ENCODE data around the gene EIF2B5.

The EIF2B5 gene

GRCh38 chr3:184133840-184134745, 1.1 kb upstream of the EIF2B5 start:
- no peak for TF ChIP-seq EZH2phosphoT487 (IDR thresholded peaks at IDR 0.05; ENCODE audit: borderline replicate concordance)
- TF ChIP-seq CTCF (conservative IDR thresholded peaks at IDR 0.05; ENCODE audit: low read length) = no peak; the same call in 1 of the 2 replicates
- H3K9me2 ChIP-seq (replicated peaks; ENCODE audit: low read depth, low read length) = no peaks in the 10 kb centered on the region
- H3K9me3 ChIP-seq (ENCODE audit: insufficient read depth, low read depth, low read length) = no peaks in the 10 kb centered on the region
- peak overlapping the region; percentile 91 for H3K4me2 ChIP-seq (ENCODE audit: low read depth, low read length, poor library complexity, severe bottlenecking)
- H3F3A ChIP-seq (ENCODE audit: low read depth) = no peaks in the 10 kb centered on the region
- H3K36me3 ChIP-seq (ENCODE audit: insufficient read depth, low read length) = no peaks in the 10 kb centered on the region
- peak overlapping the region; percentile 94 for H3K9ac ChIP-seq (ENCODE audit: low read depth, low read length, poor library complexity, severe bottlenecking)
- peaks cover 21% of the 10 kb centered on the region for H4K20me1 ChIP-seq (ENCODE audit: insufficient read depth, low read length, poor library complexity, severe bottlenecking)
- peaks cover 27% of the 10 kb centered on the region for H3K4me1 ChIP-seq (ENCODE audit: insufficient read depth, low read length, poor library complexity, severe bottlenecking)
- peaks cover 44% of the 10 kb centered on the region for H3K79me2 ChIP-seq (ENCODE audit: insufficient read depth, low read length)
- H3K27me3 ChIP-seq (ENCODE audit: insufficient read depth, low read length, poor library complexity, severe bottlenecking) = no peaks in the 10 kb centered on the region
- peak overlapping the region; percentile 96 for H2AFZ ChIP-seq (ENCODE audit: low read length)
- peak overlapping the region; percentile 97 for H3K4me3 ChIP-seq (ENCODE audit: low read length, poor library complexity, severe bottlenecking)

DNA sequence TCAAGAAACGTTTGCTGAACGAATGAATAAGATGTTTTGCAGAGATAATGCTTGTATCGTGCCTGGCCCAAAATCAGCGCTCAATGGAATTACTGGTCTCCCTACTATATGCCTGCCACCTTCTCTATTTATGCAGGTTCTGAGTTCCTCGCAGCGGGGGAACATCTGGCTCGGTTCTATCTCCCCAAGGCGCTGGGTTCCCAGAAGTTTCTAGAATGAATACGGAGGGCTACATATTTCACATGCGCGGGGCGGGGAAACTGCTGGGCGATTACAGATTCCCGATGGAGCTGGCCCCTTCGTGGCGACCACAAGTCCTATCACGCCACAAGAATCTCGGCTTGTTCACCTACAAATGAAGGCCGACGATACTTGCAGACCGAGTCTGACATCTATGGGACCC, 411 bp upstream of the EIF2B5 start:
- H3K4me1 ChIP-seq (ENCODE audit: insufficient read depth, low read length, poor library complexity, severe bottlenecking) = peaks cover 27% of the 10 kb centered on the region
- no peaks in the 10 kb centered on the region for H3F3A ChIP-seq (ENCODE audit: low read depth)
- TF ChIP-seq CTCF (conservative IDR thresholded peaks at IDR 0.05; ENCODE audit: low read length) (no peak), EZH2phosphoT487 (IDR thresholded peaks at IDR 0.05; ENCODE audit: borderline replicate concordance) (no peak)
- H3K4me2 ChIP-seq (ENCODE audit: low read depth, low read length, poor library complexity, severe bottlenecking) = peak overlapping the region; percentile 91
- peaks cover 21% of the 10 kb centered on the region for H4K20me1 ChIP-seq (ENCODE audit: insufficient read depth, low read length, poor library complexity, severe bottlenecking)
- H3K36me3 ChIP-seq (ENCODE audit: insufficient read depth, low read length) = no peaks in the 10 kb centered on the region
- H3K79me2 ChIP-seq (ENCODE audit: insufficient read depth, low read length) = peaks cover 44% of the 10 kb centered on the region
- H3K27me3 ChIP-seq (ENCODE audit: insufficient read depth, low read length, poor library complexity, severe bottlenecking) = no peaks in the 10 kb centered on the region
- H3K9me2 ChIP-seq (replicated peaks; ENCODE audit: low read depth, low read length) = no peaks in the 10 kb centered on the region
- H2AFZ ChIP-seq (ENCODE audit: low read length) = peak overlapping the region; percentile 96
- peak overlapping the region; percentile 97 for H3K4me3 ChIP-seq (ENCODE audit: low read length, poor library complexity, severe bottlenecking)
- H3K9me3 ChIP-seq (ENCODE audit: insufficient read depth, low read depth, low read length) = no peaks in the 10 kb centered on the region
- peak overlapping the region; percentile 94 for H3K9ac ChIP-seq (ENCODE audit: low read depth, low read length, poor library complexity, severe bottlenecking)

DNA sequence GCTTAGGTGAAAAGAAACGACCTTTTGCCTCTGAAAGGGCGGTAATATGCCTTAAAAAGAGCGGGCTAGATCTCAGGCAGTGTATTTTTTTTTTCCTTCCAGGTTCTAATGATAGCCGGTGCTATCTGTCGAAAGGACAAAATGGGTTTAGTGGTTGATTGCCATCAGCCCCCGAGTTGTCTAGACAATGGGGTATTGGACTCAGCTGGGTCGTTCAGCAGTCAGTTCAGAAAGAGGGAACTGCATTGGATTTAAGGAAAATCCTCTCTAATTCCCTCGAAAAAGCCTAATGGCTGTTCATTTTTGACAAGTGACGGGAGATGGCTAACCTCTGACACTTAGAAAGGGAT, 728 bp downstream of the EIF2B5 start:
- H3K9me3 ChIP-seq (ENCODE audit: insufficient read depth, low read depth, low read length) = no peaks in the 10 kb centered on the region
- peaks cover 21% of the 10 kb centered on the region for H4K20me1 ChIP-seq (ENCODE audit: insufficient read depth, low read length, poor library complexity, severe bottlenecking)
- no peaks in the 10 kb centered on the region for H3K9me2 ChIP-seq (replicated peaks; ENCODE audit: low read depth, low read length)
- no peaks in the 10 kb centered on the region for H3F3A ChIP-seq (ENCODE audit: low read depth)
- H3K27me3 ChIP-seq (ENCODE audit: insufficient read depth, low read length, poor library complexity, severe bottlenecking) = no peaks in the 10 kb centered on the region
- peaks cover 44% of the 10 kb centered on the region for H3K79me2 ChIP-seq (ENCODE audit: insufficient read depth, low read length)
- H3K4me1 ChIP-seq (ENCODE audit: insufficient read depth, low read length, poor library complexity, severe bottlenecking) = peaks cover 27% of the 10 kb centered on the region
- H3K4me2 ChIP-seq (ENCODE audit: low read depth, low read length, poor library complexity, severe bottlenecking) = peak overlapping the region; percentile 88
- H3K4me3 ChIP-seq (ENCODE audit: low read length, poor library complexity, severe bottlenecking) = peak overlapping the region; percentile 97
- H3K36me3 ChIP-seq (ENCODE audit: insufficient read depth, low read length) = peaks cover 8% of the 10 kb centered on the region; the same call in 1 of the 2 replicates
- peak overlapping the region; percentile 94 for H3K9ac ChIP-seq (ENCODE audit: low read depth, low read length, poor library complexity, severe bottlenecking)
- H2AFZ ChIP-seq (ENCODE audit: low read length) = peak overlapping the region; percentile 96
- TF ChIP-seq EZH2phosphoT487 (IDR thresholded peaks at IDR 0.05; ENCODE audit: borderline replicate concordance) = no peak
- TF ChIP-seq CTCF (conservative IDR thresholded peaks at IDR 0.05; ENCODE audit: low read length) = no peak

Measured in Loucy (cell line).